A673 (cell line): ENCODE measurements around the gene HES1. TPM values are rescaled to one million over a fixed set of nuclear protein-coding genes. Genes with fewer than 3 reads are reported as not detected.
"Not testable (repeated sequence)": the region's sequence is repeated elsewhere in the genome, so short reads cannot be mapped to it uniquely, and the experiment has no call there.

Experiments
- BruUV-seq: library from RNA; stranded (reverse); fragments of 400-500 nt; replicated peaks from 2 replicates; lab custom pipeline; 2021; lab: Mats Ljungman, UMichigan
- CTCF ChIA-PET: fragments of 300-600 bp; sonication (Branson Sonifier 250); formaldehyde crosslinking; loops from one replicate; lab custom pipeline; 2022; ENCODE audit warnings: antibody characterized with exemption; lab: Charles Lee
- POLR2A ChIA-PET: fragments of 300-600 bp; sonication (Branson Sonifier 250); formaldehyde crosslinking; loops from one replicate; lab custom pipeline; 2022; ENCODE audit warnings: antibody characterized with exemption; ENCODE audit not compliant: low non-redundant PET; lab: Charles Lee
- DNase-seq: peaks from one replicate; pipeline ENCODE4 v3.0.0-alpha.2; 2015; ENCODE audit warnings: low spot score
- H3K27ac ChIP-seq: fragments of 200-600 bp; sonication (generic); 2 replicates; pipeline ENCODE4 v1.5.1; 2016; ENCODE audit warnings: mixed run types, low read depth, mild to moderate bottlenecking, mixed read lengths, antibody characterized with exemption, low read length; ENCODE audit not compliant: poor library complexity, severe bottlenecking
- H3K27me3 ChIP-seq: fragments of 200-600 bp; sonication (generic); replicated peaks from 2 replicates; pipeline ENCODE4 v1.6.1; 2017; ENCODE audit warnings: mixed run types, low read depth, mild to moderate bottlenecking, mixed read lengths, antibody characterized with exemption, low read length; ENCODE audit not compliant: insufficient read depth, poor library complexity
- H3K36me3 ChIP-seq: fragments of 200-600 bp; sonication (generic); 2 replicates; pipeline ENCODE4 v1.6.1; 2016; ENCODE audit warnings: mixed run types, mild to moderate bottlenecking, mixed read lengths, antibody characterized with exemption, low read length; ENCODE audit not compliant: insufficient read depth, poor library complexity, severe bottlenecking
- H3K4me1 ChIP-seq: fragments of 200-600 bp; sonication (generic); 2 replicates; pipeline ENCODE4 v1.6.1; 2017; ENCODE audit warnings: mixed run types, mild to moderate bottlenecking, mixed read lengths, antibody characterized with exemption, low read length; ENCODE audit not compliant: insufficient read depth, poor library complexity, severe bottlenecking
- H3K4me3 ChIP-seq: fragments of 200-600 bp; sonication (generic); 2 replicates; pipeline ENCODE4 v1.5.1; 2016; ENCODE audit warnings: low read depth, mixed run types, mild to moderate bottlenecking, mixed read lengths, low read length; ENCODE audit not compliant: poor library complexity, severe bottlenecking
- H3K9me3 ChIP-seq: fragments of 200-600 bp; sonication (generic); 2 replicates; pipeline ENCODE4 v1.6.1; 2016; ENCODE audit warnings: mixed run types, low read depth, mild to moderate bottlenecking, mixed read lengths, antibody characterized with exemption, low read length; ENCODE audit not compliant: poor library complexity, severe bottlenecking
- EZH2 ChIP-seq: fragments of 200-600 bp; sonication (generic); IDR thresholded peaks from 2 replicates; pipeline ENCODE4 v1.6.1; 2017; ENCODE audit warnings: borderline replicate concordance, low read depth, mild to moderate bottlenecking, mixed read lengths, antibody characterized with exemption, low read length; ENCODE audit not compliant: poor library complexity, severe bottlenecking
- intact Hi-C: fragments of 100-400 bp; cut with micrococcal nuclease; formaldehyde crosslinking; loops from one replicate; pipeline ENCODE4 v1.10.0; 2022; ENCODE audit not compliant: unreplicated experiment
- total RNA-seq: library from RNA; stranded (reverse); gene quantifications from 2 replicates; pipeline ENCODE4 v1.2.3, GENCODE V29; 2021
- TF ChIP-seq, protein P1 (sequence below): fragments of 300-800, 200-600 bp; sonication (generic); conservative IDR thresholded peaks from 2 replicates; pipeline ENCODE4 v1.5.1; 2017; ENCODE audit warnings: low read depth, mild to moderate bottlenecking, antibody characterized with exemption, low read length, moderate library complexity, mixed read lengths

Gene HES1
- total RNA-seq, 1 experiment from 2014 or later: 136 TPM

DNA sequence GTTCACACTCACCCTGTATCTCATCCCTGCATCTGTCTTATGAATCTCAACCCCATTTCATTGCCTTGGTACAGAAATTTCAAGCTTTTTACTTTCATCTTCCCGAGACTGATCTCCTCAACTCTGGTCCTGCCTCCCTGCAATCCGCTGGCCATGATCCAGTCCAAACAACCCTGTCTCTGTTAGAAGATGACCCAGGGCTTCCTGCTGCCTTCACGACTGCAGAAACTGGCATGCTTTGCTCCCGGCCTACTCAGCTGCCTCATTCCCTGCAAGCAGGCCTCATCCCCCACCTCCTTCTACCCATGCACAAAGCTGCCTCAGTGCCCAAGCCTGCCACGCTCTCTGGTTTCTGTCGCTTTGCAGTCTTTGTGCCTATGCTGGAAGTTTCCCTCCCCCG, 12.4 kb downstream of the HES1 start:
- intact Hi-C loops: no loop called here
- no peak for DNase-seq
- TF ChIP-seq, protein P1, sequence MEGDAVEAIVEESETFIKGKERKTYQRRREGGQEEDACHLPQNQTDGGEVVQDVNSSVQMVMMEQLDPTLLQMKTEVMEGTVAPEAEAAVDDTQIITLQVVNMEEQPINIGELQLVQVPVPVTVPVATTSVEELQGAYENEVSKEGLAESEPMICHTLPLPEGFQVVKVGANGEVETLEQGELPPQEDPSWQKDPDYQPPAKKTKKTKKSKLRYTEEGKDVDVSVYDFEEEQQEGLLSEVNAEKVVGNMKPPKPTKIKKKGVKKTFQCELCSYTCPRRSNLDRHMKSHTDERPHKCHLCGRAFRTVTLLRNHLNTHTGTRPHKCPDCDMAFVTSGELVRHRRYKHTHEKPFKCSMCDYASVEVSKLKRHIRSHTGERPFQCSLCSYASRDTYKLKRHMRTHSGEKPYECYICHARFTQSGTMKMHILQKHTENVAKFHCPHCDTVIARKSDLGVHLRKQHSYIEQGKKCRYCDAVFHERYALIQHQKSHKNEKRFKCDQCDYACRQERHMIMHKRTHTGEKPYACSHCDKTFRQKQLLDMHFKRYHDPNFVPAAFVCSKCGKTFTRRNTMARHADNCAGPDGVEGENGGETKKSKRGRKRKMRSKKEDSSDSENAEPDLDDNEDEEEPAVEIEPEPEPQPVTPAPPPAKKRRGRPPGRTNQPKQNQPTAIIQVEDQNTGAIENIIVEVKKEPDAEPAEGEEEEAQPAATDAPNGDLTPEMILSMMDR: no peak
- no peak for TF ChIP-seq EZH2
- Histone ChIP-seq H3K36me3 (no peaks in the 10 kb centered on the region), H3K27ac (no peak overlapping the region), H3K9me3 (no peaks in the 10 kb centered on the region), H3K4me1 (no peaks in the 10 kb centered on the region), H3K4me3 (no peak overlapping the region), H3K27me3 (no peaks in the 10 kb centered on the region)
- ChIA-PET CTCF (interaction anchor here (0.7 kb wide), 1 partner anchor 19 kb away, joined by 3 read pairs; no protein-coding TSS in a partner anchor), POLR2A (no interaction called here)
- BruUV-seq: no TSS peak

DNA sequence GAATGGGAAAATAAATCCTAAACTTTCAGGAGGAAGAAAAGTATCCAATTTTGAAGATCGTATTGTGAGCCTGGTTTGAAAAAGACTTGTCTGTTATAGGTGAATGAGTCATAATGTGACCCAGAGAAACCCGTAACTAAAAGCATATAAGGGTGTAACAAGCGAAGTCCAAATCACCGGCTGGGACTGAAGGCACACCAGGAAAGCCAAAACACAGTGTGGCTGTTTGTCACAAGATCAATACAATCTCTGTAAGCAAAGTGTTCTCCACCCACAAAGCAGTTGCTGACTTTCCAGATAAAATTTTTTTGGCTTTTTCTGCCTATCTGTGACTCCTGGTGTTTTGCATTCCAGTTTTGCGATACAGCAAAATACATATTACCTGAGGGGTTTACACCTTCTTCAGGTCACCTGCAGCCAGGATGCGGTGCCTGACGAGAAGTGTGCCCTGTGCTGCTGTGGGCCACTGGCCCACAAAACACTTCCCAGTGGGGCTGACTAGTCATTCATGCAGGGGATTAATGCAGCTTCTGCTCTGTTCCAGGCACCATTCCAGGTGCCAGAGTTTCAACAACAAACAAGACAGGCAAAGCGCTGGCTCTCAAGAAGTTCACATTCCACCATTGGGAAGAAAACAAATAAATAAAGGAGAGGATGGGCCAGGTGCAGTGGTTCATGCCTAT, 14.4 kb downstream of the HES1 start:
- Histone ChIP-seq H3K4me1 (no peaks in the 10 kb centered on the region), H3K4me3 (no peak overlapping the region), H3K27me3 (no peaks in the 10 kb centered on the region), H3K9me3 (no peaks in the 10 kb centered on the region), H3K27ac (no peak overlapping the region), H3K36me3 (no peaks in the 10 kb centered on the region)
- no peak for DNase-seq
- CTCF ChIA-PET: no interaction called here
- intact Hi-C loops: no loop called here
- TF ChIP-seq, protein P1: no peak
- no peak for TF ChIP-seq EZH2
- POLR2A ChIA-PET: interaction anchor here (0.6 kb wide), 1 partner anchor 56 kb away, joined by 6 read pairs; no protein-coding TSS in a partner anchor
- no TSS peak for BruUV-seq

DNA sequence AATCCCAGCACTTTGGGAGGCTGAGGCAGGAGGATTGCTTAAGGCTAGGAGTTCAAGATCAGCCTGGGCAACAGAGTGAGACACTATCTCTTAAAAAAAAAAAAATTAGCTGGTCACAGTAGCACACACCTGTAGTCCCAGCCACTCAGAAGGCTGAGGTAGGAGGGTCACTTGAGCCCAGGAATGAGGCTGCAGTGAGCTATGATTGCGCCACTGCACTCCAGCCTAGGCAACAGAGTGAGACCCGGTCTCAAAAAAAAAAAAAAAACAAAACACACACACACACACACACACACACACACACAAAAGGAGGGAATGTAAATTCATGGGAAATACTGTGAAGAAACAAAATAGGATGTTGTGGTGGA, 15.0 kb downstream of the HES1 start:
- POLR2A ChIA-PET: interaction anchor here (0.6 kb wide), 1 partner anchor 55 kb away, joined by 6 read pairs; no protein-coding TSS in a partner anchor
- H3K27ac ChIP-seq, H3K9me3 ChIP-seq, BruUV-seq, H3K4me3 ChIP-seq, CTCF ChIA-PET, H3K36me3 ChIP-seq, H3K4me1 ChIP-seq, intact Hi-C loops, DNase-seq, H3K27me3 ChIP-seq: not testable (repeated sequence)

DNA sequence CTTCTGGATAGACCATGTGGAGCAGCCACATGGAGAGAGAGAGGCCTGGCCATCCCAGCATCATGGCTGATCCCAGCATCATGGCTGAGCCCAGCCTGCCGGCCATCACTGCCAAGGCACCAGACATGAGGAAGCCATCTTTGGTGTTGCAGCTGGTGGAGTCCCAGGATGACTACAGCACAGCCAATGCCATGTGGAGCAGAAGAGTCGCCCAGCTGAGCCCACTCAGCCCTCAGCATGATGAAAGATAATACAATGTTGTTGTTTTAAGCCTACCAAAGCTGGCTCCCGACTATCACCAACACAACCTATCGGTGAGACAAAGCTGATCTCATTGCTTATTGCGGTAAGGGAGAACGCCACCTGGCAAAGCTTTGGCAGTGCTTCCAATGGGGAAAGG, 18.4 kb downstream of the HES1 start:
- POLR2A ChIA-PET: no interaction called here
- no peak overlapping the region for H3K27ac ChIP-seq

More for the DNA sequence above, 18.4 kb downstream of the HES1 start:
- DNase-seq: no peak
- no peaks in the 10 kb centered on the region for H3K9me3 ChIP-seq
- no peaks in the 10 kb centered on the region for H3K27me3 ChIP-seq
- no TSS peak for BruUV-seq
- intact Hi-C loops: no loop called here
- H3K4me1 ChIP-seq: no peaks in the 10 kb centered on the region
- no peak for TF ChIP-seq EZH2
- TF ChIP-seq, protein P1: no peak
- CTCF ChIA-PET: no interaction called here
- no peak overlapping the region for H3K4me3 ChIP-seq
- H3K36me3 ChIP-seq: no peaks in the 10 kb centered on the region
